Measurements from ENCODE around the gene FGFR4.
A peak's percentile ranks its signal among the peaks of the same experiment; 100 is the strongest.

- TF ChIP-seq POLR2AphosphoS5 (IDR thresholded peaks at IDR 0.05; ENCODE audit: insufficient read depth in 1 of 2, low read depth in 1 of 2): no peak
- peak; percentile 82 to 93 (median 86) for TF ChIP-seq CTCF (IDR thresholded peaks at IDR 0.05)
These were observed 25.1 kb downstream of the FGFR4 start for GRCh38 chr5:177111720-177112394.
